ENCODE data around the gene NACC1.

GRCh38 chr19:13092158-13092543, 25.9 kb upstream of the NACC1 start:
- TF ChIP-seq CTCF (conservative IDR thresholded peaks at IDR 0.05; ENCODE audit: low read length) (no peak), EZH2phosphoT487 (IDR thresholded peaks at IDR 0.05; ENCODE audit: borderline replicate concordance) (no peak)

Measured in Loucy (cell line).